Lower lobe of right lung (tissue), 2 donors: ENCODE data around the gene POU6F1. TPM values are rescaled to one million over a fixed set of nuclear protein-coding genes. Genes with fewer than 3 reads are reported as not detected.

Source experiments
- ATAC-seq, 2 donors: fragments of 200-7000 bp; cut with Tn5 transposase; one replicate each; pipeline ENCODE4 v1.9.1; 2020 to 2022; ENCODE audit warnings: mild to moderate bottlenecking in 2 of 2, moderate library complexity in 2 of 2
- DNase-seq: peaks from one replicate; pipeline ENCODE4 v3.0.0-alpha.2; 2020
- H3K27ac ChIP-seq: fragments of 200-600 bp; one replicate; pipeline ENCODE4 v1.8.0; 2022
- H3K27me3 ChIP-seq: fragments of 200-600 bp; one replicate; pipeline ENCODE4 v1.8.0; 2022; ENCODE audit warnings: low read depth
- H3K36me3 ChIP-seq: fragments of 200-600 bp; one replicate; pipeline ENCODE4 v1.8.0; 2022; ENCODE audit warnings: mild to moderate bottlenecking
- H3K4me1 ChIP-seq: fragments of 200-600 bp; one replicate; pipeline ENCODE4 v1.8.0; 2022
- H3K4me3 ChIP-seq: fragments of 200-600 bp; one replicate; pipeline ENCODE4 v1.8.0; 2022; ENCODE audit warnings: mild to moderate bottlenecking
- H3K9me3 ChIP-seq: fragments of 200-600 bp; one replicate; pipeline ENCODE4 v1.8.0; 2022
- intact Hi-C: fragments of 100-400 bp; cut with DNase I; formaldehyde crosslinking; loops from one replicate; pipeline ENCODE4 v1.11.0; 2022
- total RNA-seq: library from RNA; stranded (reverse); fragmentation: NEBNext Ultra II Directional; extraction: Animal tissue kit (Norgen Biotek cat#: 25700); gene quantifications from one replicate; pipeline ENCODE4 v1.2.1, GENCODE V29; 2021
- TF ChIP-seq, protein P1 (sequence below): fragments of 200-600 bp; IDR thresholded peaks from one replicate; pipeline ENCODE4 v1.8.0; 2022; ENCODE audit warnings: antibody characterized with exemption, mild to moderate bottlenecking
- donor health status: DM: no; HTN: yes; CAD: no; lungs with severe emphysema.

The POU6F1 gene
- total RNA-seq, 1 donor from 2014 or later: 13.5 TPM

DNA sequence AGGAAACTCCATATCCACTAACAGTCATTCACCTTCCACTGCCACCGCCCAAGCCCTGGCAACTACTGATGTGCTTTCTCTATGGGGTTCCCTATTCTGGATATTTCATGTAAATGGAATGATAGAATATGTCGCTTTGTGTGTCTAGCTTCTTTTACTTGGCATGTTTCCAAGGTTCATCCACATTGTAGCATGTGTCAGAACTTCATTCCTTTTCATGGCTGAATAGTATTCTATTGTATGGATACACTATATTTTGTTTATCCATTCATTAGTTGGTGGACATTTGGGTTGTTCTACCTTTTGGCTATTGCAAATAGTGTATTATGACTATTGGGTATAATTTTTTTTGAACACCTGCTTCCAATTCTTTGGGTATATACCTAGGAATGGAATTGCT, 8.6 kb downstream of the POU6F1 start:
- H3K4me3 ChIP-seq: no peak overlapping the region
- no peaks in the 10 kb centered on the region for H3K9me3 ChIP-seq
- H3K27me3 ChIP-seq: no peaks in the 10 kb centered on the region
- intact Hi-C loops: no loop called here
- no peak for ATAC-seq
- TF ChIP-seq, protein P1, sequence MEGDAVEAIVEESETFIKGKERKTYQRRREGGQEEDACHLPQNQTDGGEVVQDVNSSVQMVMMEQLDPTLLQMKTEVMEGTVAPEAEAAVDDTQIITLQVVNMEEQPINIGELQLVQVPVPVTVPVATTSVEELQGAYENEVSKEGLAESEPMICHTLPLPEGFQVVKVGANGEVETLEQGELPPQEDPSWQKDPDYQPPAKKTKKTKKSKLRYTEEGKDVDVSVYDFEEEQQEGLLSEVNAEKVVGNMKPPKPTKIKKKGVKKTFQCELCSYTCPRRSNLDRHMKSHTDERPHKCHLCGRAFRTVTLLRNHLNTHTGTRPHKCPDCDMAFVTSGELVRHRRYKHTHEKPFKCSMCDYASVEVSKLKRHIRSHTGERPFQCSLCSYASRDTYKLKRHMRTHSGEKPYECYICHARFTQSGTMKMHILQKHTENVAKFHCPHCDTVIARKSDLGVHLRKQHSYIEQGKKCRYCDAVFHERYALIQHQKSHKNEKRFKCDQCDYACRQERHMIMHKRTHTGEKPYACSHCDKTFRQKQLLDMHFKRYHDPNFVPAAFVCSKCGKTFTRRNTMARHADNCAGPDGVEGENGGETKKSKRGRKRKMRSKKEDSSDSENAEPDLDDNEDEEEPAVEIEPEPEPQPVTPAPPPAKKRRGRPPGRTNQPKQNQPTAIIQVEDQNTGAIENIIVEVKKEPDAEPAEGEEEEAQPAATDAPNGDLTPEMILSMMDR: no peak
- DNase-seq: no peak
- no peaks in the 10 kb centered on the region for H3K4me1 ChIP-seq
- H3K36me3 ChIP-seq: peaks cover 6% of the 10 kb centered on the region
- H3K27ac ChIP-seq: no peak overlapping the region

DNA sequence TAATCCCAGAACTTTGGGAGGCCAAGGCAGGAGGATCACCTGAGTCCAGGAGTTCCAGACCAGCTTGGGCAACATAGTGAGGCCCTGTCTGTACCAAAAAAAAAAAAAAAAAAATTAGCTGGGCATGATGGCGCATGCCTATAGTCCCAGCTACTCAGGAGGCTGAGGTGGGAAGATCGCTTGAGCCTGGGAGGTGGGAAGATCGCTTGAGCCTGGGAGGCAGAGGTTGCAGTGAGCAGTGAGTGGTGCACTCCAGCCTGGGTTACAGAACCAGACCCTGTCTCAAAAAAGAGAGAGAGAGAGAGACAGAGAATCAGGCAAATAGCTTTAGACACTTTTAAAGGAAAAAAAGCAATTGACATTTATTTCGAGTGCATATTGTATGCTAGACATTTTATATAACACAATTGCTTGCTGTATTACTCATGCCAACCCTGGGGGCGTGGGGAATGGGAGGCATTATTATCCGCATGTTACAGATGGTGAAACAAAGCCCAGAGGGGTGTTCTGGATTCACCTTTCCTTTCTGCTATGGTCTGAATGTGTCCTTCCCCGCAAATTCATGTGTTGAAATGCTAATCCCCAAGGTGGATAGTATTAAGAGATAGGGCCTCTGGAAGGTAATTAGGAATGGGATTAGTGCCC, 9.7 kb downstream of the POU6F1 start:
- TF ChIP-seq, protein P1: no peak
- Histone ChIP-seq H3K9me3 (no peaks in the 10 kb centered on the region), H3K27me3 (no peaks in the 10 kb centered on the region), H3K4me1 (no peaks in the 10 kb centered on the region), H3K27ac (no peak overlapping the region), H3K36me3 (peaks cover 11% of the 10 kb centered on the region), H3K4me3 (no peak overlapping the region)
- DNase-seq (peak; percentile 1), ATAC-seq (no peak)
- intact Hi-C loops: no loop called here

DNA sequence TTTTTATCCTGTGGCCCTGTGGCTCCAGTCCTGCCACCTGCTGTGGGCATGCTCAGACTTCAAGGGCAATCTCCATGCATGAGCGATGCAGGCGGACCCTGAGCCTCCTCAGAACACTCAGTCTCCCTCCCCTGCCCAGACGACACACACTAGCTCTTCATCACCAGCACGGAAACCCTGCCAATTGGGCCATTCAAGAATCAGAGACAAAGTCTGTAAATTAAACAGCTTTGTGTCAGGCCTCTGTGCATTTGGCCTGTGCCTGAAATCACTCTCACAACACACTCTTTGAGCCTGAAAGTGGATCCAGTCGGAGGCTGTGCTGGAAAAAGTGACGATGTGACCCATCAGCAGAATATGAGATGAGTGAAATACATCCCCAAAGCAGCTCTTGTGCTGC, 12.5 kb downstream of the POU6F1 start:
- intact Hi-C loops: no loop called here
- H3K4me1 ChIP-seq: no peaks in the 10 kb centered on the region
- TF ChIP-seq, protein P1: no peak
- peak; percentile 28 for DNase-seq
- no peaks in the 10 kb centered on the region for H3K27me3 ChIP-seq
- no peak overlapping the region for H3K27ac ChIP-seq
- ATAC-seq: no peak
- H3K36me3 ChIP-seq: peaks cover 16% of the 10 kb centered on the region
- H3K9me3 ChIP-seq: no peaks in the 10 kb centered on the region
- no peak overlapping the region for H3K4me3 ChIP-seq

DNA sequence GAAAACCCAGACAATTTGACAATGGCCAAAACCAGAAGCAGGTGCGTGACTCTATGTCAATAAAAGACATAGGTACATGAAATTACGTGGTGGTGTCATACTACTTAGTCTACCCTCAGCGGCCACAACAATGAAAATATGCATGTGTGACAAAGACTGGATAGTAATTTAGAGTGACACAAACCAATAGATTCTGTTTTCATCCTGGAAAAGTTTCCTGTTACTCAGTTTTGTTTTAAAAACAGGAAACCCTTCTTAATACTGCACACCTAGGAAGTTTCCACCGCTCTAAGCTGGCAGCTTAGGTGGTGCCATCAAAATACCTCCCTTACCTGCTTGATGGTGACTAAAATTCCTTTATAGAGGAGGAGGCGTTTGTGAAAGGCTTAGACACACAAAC, 15.1 kb downstream of the POU6F1 start:
- no peak for DNase-seq
- Histone ChIP-seq H3K27me3 (no peaks in the 10 kb centered on the region), H3K4me3 (no peak overlapping the region), H3K36me3 (peaks cover 12% of the 10 kb centered on the region), H3K4me1 (no peaks in the 10 kb centered on the region), H3K9me3 (no peaks in the 10 kb centered on the region), H3K27ac (no peak overlapping the region)
- TF ChIP-seq, protein P1: no peak
- no peak for ATAC-seq
- intact Hi-C loops: no loop called here

DNA sequence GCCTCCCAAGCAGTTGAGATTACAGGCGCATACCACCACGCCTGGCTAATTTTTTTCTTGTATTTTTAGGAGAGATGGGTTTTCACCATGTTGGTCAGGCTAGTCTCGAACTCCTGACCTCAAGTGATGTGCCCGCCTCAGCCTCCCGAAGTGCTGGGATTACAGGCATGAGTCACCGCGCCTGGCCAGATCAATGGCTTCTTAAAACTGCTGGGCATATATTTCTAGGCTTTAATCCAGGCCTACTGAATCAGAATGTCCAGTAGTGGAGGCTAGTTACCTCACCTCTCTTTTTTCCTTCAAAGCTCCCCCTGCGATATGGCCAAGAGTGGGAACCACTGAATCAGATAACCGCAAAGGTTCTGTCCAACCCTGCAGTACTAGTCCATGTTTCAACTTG, 17.1 kb downstream of the POU6F1 start:
- Histone ChIP-seq H3K27me3 (no peaks in the 10 kb centered on the region), H3K36me3 (peaks cover 11% of the 10 kb centered on the region), H3K27ac (no peak overlapping the region), H3K4me3 (no peak overlapping the region), H3K4me1 (no peaks in the 10 kb centered on the region), H3K9me3 (no peaks in the 10 kb centered on the region)
- DNase-seq (no peak), ATAC-seq (no peak)
- intact Hi-C loops: no loop called here
- TF ChIP-seq, protein P1: no peak
